Endodermal cell (in vitro differentiated cells): ENCODE data around the gene MTAP. TPM values are rescaled to one million over a fixed set of nuclear protein-coding genes. Genes with fewer than 3 reads are reported as not detected.

Source experiments
- DNase-seq: peaks from one replicate; pipeline ENCODE4 v3.0.0-alpha.2; 2017
- H3K27ac ChIP-seq: 2 replicates; pipeline ENCODE4 v1.5.1; 2013; ENCODE audit warnings: mild to moderate bottlenecking, low read depth, low read length, moderate library complexity
- H3K27me3 ChIP-seq: 2 replicates; pipeline ENCODE4 v1.6.1; 2013; ENCODE audit warnings: mild to moderate bottlenecking, low read length, moderate library complexity; ENCODE audit not compliant: insufficient read depth, control insufficient read depth, poor library complexity, severe bottlenecking
- H3K36me3 ChIP-seq: 2 replicates; pipeline ENCODE4 v1.7.0; 2013; ENCODE audit warnings: mild to moderate bottlenecking, low read length, moderate library complexity; ENCODE audit not compliant: control insufficient read depth, insufficient read depth
- H3K4me1 ChIP-seq: one replicate; pipeline ENCODE4 v1.7.0; 2013; ENCODE audit warnings: low read length; ENCODE audit not compliant: control insufficient read depth, insufficient read depth
- H3K4me3 ChIP-seq: 2 replicates; pipeline ENCODE4 v1.5.1; 2013; ENCODE audit warnings: mild to moderate bottlenecking, low read length, moderate library complexity
- H3K9ac ChIP-seq: 2 replicates; pipeline ENCODE4 v1.6.1; 2013; ENCODE audit warnings: mild to moderate bottlenecking, low read length, moderate library complexity; ENCODE audit not compliant: poor library complexity, severe bottlenecking; ENCODE audit errors: extremely low read depth
- H3K9me3 ChIP-seq: 2 replicates; pipeline ENCODE4 v1.6.1; 2013; ENCODE audit warnings: mild to moderate bottlenecking, low read length, moderate library complexity; ENCODE audit not compliant: control insufficient read depth
- H3K27ac Mint-ChIP-seq: 2 replicates; pipeline ENCODE4 v1.8.0; 2020; ENCODE audit warnings: mixed read lengths
- H3K27me3 Mint-ChIP-seq: 2 replicates; pipeline ENCODE4 v1.8.0; 2021; ENCODE audit warnings: mild to moderate bottlenecking, mixed read lengths; ENCODE audit not compliant: insufficient read depth
- H3K36me3 Mint-ChIP-seq: 2 replicates; pipeline ENCODE4 v1.8.0; 2020; ENCODE audit warnings: low read depth, mixed read lengths
- H3K4me1 Mint-ChIP-seq: 2 replicates; pipeline ENCODE4 v1.8.0; 2020; ENCODE audit warnings: mixed read lengths
- H3K4me3 Mint-ChIP-seq: 2 replicates; pipeline ENCODE4 v1.8.0; 2020; ENCODE audit warnings: mild to moderate bottlenecking, moderate library complexity, mixed read lengths
- H3K9me3 Mint-ChIP-seq: 2 replicates; pipeline ENCODE4 v1.8.0; 2020; ENCODE audit warnings: mild to moderate bottlenecking, mixed read lengths
- WGBS, 2 experiments: methylation state at CpG; one replicate each; pipeline versions ENCODE4 v1.1.5 to v1.1.7; 2013; ENCODE audit warnings: missing lambda C conversion rate in 2 of 2, mixed read lengths in 1 of 2; ENCODE audit not compliant: insufficient coverage in 1 of 2, insufficient read length in 1 of 2; 5-methylcytosine and 5-hydroxymethylcytosine counted together
- total RNA-seq, 2 donors: library from RNA; stranded (reverse); fragmentation: NEBNext Ultra II Directional in 1 of 2; extraction: Animal tissue kit (Norgen Biotek cat#: 25700) in 1 of 2; gene quantifications; 2 replicates in 1 of 2; 3 replicates in 1 of 2; pipeline ENCODE4 v1.2.1, GENCODE V29; 2021
- TF ChIP-seq, protein P1 (sequence below): fragments of 200-600 bp; sonication (generic); conservative IDR thresholded peaks from 2 replicates; pipeline ENCODE4 v1.5.0; 2021; ENCODE audit warnings: antibody characterized with exemption, mild to moderate bottlenecking

MTAP gene
- total RNA-seq, 2 donors from 2014 or later, result 81.0 to 99.0 TPM

DNA sequence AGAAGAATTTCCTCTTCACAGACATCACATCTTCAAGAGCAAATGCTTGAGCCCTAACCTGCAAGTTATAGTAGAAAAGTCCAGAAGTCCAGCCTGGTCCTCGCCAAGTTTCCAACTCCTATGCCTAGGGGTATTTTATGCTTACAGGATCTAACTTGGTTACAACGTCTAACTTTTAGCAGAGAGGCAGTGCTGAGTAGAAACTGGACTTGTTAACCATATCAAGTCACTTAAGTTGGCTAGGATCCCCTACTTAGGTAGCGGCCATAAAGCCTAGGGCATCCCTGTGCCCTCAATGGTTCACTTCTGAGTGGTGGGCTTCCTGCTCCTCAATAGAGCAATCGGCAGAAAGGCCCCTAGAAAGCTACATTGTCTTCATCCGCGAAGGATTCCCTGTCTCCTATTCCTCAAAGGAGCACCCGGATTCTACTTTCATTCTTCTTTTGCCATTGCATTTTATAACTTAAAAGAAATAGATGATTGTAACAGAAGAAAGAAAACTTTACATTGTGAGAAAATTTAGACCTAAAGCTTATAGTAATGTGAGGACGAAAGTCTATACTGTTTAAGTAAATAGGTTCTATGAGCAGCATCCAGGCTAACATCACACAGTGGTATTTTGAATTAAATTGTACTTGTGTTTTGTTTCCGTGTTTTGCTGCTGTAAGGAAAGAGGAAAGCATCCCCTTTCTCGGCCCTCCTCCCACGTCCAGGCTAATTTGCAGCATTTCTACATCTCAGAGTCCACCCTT lies 1.3 kb upstream of the MTAP start:
- Histone ChIP-seq H3K36me3 (peaks cover 17% of the 10 kb centered on the region), H3K27ac (no peak overlapping the region), H3K4me1 (peaks cover 4% of the 10 kb centered on the region), H3K4me3 (peak overlapping the region; percentile 86), H3K9me3 (no peaks in the 10 kb centered on the region), H3K27me3 (peaks cover 49% of the 10 kb centered on the region), H3K9ac (no peak overlapping the region)
- peak overlapping the region; percentile 98 for H3K4me3 Mint-ChIP-seq
- H3K36me3 Mint-ChIP-seq, result peaks cover 16% of the 10 kb centered on the region
- WGBS, 2 experiments, result 87 to 100% methylated on average over 6 to 10 of the region's 11 CpGs
- TF ChIP-seq, protein P1, sequence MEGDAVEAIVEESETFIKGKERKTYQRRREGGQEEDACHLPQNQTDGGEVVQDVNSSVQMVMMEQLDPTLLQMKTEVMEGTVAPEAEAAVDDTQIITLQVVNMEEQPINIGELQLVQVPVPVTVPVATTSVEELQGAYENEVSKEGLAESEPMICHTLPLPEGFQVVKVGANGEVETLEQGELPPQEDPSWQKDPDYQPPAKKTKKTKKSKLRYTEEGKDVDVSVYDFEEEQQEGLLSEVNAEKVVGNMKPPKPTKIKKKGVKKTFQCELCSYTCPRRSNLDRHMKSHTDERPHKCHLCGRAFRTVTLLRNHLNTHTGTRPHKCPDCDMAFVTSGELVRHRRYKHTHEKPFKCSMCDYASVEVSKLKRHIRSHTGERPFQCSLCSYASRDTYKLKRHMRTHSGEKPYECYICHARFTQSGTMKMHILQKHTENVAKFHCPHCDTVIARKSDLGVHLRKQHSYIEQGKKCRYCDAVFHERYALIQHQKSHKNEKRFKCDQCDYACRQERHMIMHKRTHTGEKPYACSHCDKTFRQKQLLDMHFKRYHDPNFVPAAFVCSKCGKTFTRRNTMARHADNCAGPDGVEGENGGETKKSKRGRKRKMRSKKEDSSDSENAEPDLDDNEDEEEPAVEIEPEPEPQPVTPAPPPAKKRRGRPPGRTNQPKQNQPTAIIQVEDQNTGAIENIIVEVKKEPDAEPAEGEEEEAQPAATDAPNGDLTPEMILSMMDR, result no peak
- peak overlapping the region; percentile 96 for H3K27ac Mint-ChIP-seq
- peaks cover 29% of the 10 kb centered on the region for H3K4me1 Mint-ChIP-seq
- H3K9me3 Mint-ChIP-seq, result no peaks in the 10 kb centered on the region
- DNase-seq, result no peak
- H3K27me3 Mint-ChIP-seq, result peaks cover 55% of the 10 kb centered on the region

DNA sequence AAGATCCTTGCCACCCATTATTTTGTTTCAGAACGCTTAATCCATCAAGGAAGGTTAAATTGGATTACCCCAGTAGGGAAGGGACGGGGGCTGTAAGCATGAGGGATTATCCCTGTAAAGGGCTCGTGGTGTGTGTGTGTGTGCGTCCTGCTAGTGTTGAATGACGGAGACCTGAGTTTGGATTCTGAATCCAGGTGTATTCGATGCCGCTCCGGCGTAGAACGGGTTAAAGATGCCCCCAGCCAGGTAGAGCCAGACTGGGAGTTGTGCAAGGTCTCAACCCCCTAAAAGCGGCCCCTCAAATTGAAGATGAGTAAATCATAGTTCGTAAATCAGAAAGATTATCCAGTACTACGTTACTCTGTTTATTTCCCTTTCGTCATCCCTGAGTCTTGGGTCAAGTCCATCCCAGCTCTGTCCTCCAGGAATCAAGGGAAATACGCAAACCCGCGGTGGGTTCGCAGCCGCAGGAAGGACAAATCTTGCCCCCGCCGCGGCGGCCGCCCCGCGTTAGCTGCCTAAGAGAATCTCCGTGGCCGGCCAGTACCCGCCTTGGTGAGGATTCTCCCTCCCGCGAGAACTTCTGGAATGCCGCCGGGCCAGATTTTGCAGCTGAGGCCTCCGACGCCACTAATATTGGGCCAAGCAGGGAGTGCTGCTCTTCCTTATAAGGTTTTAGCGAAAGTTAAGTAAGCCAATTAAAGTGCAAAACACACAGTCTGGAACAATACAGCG lies 586 bp upstream of the MTAP start:
- Mint-ChIP-seq H3K4me3 (peak overlapping the region; percentile 98), H3K4me1 (peaks cover 33% of the 10 kb centered on the region), H3K27ac (peak overlapping the region; percentile 96), H3K27me3 (peaks cover 48% of the 10 kb centered on the region), H3K9me3 (no peaks in the 10 kb centered on the region), H3K36me3 (peaks cover 21% of the 10 kb centered on the region)
- peaks cover 4% of the 10 kb centered on the region for H3K4me1 ChIP-seq
- DNase-seq, result peak; percentile 92
- H3K36me3 ChIP-seq, result peaks cover 22% of the 10 kb centered on the region
- H3K27ac ChIP-seq, result no peak overlapping the region
- TF ChIP-seq, protein P1, result no peak
- H3K9ac ChIP-seq, result peak overlapping the region; percentile 66
- H3K27me3 ChIP-seq, result peaks cover 41% of the 10 kb centered on the region
- 26 to 40% methylated on average over 22 to 37 of the region's 37 CpGs for WGBS, 2 experiments
- no peaks in the 10 kb centered on the region for H3K9me3 ChIP-seq
- H3K4me3 ChIP-seq, result peak overlapping the region; percentile 86

DNA sequence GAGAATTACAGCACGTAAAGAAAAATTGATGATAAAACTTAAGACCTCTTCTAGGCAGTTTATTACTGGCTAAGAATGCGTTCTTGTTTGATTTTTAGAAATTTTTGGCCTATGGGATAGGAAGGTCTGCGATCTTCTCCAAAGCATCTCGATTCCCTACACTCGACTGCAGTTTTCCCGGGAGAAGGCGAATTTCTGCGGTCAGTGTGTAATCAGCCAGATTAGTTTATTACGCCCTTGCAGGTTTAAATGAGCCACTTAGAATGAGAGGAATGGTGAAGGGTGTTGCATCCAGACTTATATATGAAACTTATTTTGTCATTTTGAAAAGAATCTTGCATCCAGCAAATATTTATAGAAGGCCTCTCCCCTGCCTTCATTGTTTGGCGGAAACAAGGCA lies 1.2 kb downstream of the MTAP start:
- Histone ChIP-seq H3K36me3 (peaks cover 38% of the 10 kb centered on the region), H3K9me3 (no peaks in the 10 kb centered on the region), H3K4me3 (peak overlapping the region; percentile 86), H3K4me1 (peaks cover 4% of the 10 kb centered on the region), H3K27me3 (peaks cover 23% of the 10 kb centered on the region), H3K9ac (peak overlapping the region; percentile 66), H3K27ac (peak overlapping the region; percentile 87)
- peaks cover 33% of the 10 kb centered on the region for H3K4me1 Mint-ChIP-seq
- H3K36me3 Mint-ChIP-seq, result peaks cover 29% of the 10 kb centered on the region
- peak overlapping the region; percentile 98 for H3K4me3 Mint-ChIP-seq
- H3K27me3 Mint-ChIP-seq, result peaks cover 31% of the 10 kb centered on the region
- TF ChIP-seq, protein P1, result no peak
- no peak for DNase-seq
- no peaks in the 10 kb centered on the region for H3K9me3 Mint-ChIP-seq
- H3K27ac Mint-ChIP-seq, result peak overlapping the region; percentile 97
- WGBS, 2 experiments, result 11 to 19% methylated on average over 4 to 9 of the region's 10 CpGs
